NCI-H2107 (cell line): Measurements from ENCODE around the gene GNB1.

Experiments
- DNase-seq: peaks from one replicate; lab custom pipeline; 2025; lab: John Stamatoyannopoulos, UW

The GNB1 gene

DNA sequence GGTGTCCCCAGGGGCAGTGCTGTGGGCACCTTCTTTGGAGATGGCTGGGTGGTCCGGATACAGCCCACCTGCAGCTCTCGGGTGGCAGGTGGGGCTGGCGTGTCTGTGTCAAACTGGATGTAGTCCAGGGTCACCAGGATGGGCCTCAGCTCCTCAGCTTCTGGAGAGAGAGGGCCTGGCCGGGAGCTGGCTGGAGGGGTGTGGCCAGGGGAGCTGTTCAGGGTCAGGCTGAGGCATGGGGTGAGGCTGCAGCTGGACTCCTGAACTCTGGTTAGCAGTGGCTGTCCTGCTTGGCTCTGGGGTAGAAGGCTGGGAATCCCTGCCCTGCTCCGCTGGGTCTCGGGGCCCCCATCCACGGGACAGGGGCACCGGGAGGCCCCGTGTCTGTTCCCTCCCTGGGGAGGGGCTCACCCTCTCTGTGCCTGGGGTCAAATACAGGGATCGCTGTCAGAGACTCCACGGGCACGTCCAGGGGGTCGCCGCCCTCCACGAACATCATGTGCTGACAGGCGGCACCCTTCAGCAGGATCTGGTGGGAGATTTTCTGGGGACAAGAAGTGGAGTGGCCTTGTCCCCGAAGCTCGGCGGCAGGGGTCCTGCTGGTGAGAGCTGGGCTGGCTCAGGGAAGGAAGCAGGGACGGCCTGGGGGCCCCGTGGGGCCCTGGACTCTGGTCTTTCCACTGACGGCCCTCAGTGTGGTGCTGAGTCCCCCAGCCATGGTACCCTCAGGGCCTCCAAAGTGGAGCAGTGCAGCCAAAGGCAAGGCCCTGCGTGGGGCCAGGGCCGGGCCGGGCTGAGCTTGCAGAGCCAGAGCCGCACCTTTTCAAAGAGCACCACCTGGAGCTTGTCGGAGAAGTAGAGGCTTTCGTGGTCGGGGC is 32.3 kb upstream of the GNB1 start:
- DNase-seq, result no peak

DNA sequence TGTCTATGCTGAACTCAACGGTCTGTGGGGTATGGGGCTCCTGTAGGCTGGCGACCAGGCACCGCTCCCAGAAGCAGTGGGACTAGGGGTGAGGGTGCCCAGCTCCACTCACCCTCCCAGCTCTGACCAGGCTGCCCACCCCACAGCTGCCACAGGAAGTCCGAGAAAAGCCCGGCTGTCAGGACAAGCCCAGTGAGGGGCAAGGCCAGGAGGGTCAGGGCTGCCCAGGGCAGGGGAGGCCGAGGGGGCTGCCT is 31.7 kb upstream of the GNB1 start:
- no peak for DNase-seq

DNA sequence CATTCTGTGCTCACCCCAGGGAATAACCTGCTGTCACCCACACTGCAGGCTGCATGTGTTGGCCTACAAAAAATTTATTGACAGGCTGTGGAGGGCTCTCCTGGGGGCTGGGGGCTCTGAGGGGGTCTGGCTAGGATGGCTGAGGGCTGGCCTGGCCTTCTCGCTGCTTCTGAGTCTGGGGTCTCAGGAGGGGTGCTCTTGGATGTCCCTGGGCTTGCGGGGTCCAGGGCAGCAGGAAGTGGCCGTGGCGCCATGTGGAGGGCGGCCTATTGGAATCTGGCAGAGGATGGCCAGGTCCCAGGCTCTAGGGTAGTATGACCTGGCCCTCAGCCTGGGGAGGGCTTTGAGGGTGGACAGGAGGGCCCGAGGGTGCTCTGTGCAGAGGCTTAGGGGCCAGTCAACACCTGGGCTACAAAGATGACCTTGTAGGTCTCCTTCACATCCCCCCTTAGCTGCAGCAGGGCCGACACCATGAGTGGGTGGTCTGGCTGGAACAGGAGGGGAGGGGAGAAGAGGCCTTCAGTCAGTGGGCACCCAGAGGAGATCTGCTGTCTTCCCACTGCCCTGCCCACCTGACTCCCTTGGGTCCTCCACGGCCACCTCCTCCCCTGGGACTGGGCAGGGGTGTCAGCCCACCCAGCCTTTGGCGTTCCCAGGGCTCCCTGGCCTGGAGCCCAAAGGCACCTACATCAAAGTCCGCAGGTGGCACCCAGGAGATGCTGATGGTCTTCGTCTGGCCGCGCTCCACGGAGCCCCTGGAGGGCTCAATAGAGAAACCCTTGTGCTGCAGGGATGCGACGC is 31.2 kb upstream of the GNB1 start:
- DNase-seq, result no peak

GRCh38 chr1:1921459-1921862 is 30.6 kb upstream of the GNB1 start:
- no peak for DNase-seq

- DNase-seq, result no peak
These were observed 29.9 kb upstream of the GNB1 start for GRCh38 chr1:1920608-1921458.

- no peak for DNase-seq
These were observed 29.2 kb upstream of the GNB1 start for GRCh38 chr1:1920057-1920607.

- DNase-seq, result peak; percentile 33
These were observed 28.6 kb upstream of the GNB1 start for GRCh38 chr1:1919304-1920056.

GRCh38 chr1:1918901-1919303 is 28.0 kb upstream of the GNB1 start, which contains the start of gene TMEM52:
Gene TMEM52 (minus strand): TSS chr1:1919279. CDS start chr1:1919265, 14 bp downstream.
- DNase-seq, result no peak

DNA sequence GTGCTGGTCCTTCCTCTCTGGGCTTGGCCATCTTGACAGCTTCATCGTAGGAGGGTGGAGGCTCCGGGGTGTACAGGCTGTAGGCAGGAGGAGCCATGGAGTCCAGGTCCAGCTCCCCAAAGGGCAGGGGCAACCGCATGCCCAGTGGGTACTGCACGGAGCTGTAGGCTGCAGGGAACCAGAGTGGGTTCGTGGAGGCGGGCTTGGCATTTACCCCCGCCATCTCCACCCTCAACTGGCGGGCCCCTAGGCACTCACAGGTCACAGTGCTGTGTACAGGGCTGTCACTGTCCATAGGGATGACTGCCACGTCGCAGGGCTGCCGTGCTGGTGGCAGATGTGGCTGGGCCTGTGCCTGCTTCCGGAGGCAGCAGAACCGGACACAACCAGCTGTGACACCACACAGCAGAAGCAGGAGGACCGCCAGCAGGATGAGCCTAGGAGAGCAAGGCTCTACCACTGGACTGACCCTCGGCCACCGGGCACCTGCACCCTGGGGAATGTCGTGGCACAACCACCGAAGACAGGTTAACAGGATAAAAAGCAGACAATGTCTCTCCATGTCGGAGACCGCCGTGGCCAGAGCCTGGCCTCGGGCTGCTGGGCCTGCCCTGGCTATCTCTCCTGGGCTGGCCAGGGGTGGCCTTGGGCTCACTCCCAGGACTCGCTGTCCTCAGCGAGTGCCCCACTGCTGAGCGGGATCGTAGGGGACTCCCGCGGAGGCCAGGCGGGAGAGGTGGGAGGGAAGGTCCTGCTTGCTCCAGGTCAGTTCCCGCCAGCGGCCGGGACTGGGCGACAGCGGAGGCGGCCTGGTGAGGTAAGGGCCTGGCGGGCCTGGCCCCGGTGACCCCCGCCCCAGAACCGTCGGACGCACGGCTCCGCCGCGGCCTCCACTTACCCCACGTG is 27.4 kb upstream of the GNB1 start:
- DNase-seq, result no peak

GRCh38 chr1:1917304-1917976 is 26.6 kb upstream of the GNB1 start:
- DNase-seq, result no peak

DNA sequence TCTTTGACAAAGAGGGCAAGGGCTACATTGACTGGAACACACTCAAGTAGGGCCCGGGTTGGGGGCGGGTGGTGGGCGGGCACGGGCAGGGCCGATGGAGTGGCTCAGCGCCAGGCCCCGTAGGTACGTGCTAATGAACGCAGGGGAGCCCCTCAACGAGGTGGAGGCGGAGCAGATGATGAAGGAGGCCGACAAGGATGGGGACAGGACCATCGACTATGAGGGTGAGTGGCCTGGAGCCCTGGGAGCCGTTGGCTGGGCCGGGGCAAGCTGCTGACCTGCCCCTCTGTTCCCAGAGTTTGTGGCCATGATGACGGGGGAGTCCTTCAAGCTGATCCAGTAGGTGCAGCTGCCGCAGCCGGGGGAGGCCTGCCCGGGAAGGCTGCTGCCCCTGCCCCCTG is 26.0 kb upstream of the GNB1 start:
- DNase-seq, result no peak

- DNase-seq, result no peak
These were observed 25.3 kb upstream of the GNB1 start for GRCh38 chr1:1915911-1916840.

GRCh38 chr1:1914971-1915692 is 24.2 kb upstream of the GNB1 start, which contains the start of gene CALML6:
Gene CALML6 (plus strand): TSS chr1:1915260. CDS start chr1:1915281, 21 bp downstream.
- DNase-seq, result no peak

DNA sequence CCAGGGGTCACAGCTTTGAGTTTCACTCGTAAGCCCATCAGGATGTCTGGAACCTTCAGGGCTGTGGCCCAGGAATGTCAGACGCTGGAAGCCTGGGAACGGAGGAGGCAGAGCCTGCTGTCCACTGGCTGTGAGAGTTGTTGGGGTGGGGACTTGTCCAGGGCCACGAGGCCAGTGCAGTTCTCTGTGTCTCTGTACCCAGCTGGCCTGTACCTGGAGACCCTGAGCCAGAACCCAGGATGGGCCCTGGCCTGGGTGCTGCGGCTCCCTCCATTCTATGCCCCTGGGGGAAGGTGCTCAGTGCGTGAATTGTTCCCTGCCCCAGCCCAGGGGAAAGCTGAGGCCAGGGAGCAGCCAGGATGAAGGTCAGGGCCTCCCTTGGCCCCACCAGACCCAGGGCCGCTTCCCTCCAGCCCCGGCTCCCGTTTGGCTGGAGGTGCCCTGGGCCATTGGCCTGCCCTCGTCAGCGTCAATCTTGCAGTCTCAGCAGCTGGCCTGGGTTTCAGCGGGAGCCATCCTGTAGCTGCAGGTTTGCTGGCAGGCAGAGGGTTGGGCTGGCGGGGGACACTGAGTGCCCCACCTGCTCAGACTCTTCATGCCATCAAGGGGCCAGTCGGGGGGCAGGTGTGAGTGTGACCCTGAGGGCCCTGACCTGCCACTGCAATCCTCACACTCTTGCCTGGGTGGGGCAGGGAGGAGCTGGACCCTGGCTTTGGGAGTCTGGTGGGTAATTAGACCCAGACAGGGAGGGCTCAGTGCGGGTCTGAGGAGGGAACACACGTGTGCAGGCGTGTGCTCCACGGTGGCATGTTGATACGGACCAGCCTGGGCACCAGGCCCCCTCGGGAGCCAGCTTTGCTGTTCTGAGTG is 23.4 kb upstream of the GNB1 start:
- DNase-seq, result no peak

DNA sequence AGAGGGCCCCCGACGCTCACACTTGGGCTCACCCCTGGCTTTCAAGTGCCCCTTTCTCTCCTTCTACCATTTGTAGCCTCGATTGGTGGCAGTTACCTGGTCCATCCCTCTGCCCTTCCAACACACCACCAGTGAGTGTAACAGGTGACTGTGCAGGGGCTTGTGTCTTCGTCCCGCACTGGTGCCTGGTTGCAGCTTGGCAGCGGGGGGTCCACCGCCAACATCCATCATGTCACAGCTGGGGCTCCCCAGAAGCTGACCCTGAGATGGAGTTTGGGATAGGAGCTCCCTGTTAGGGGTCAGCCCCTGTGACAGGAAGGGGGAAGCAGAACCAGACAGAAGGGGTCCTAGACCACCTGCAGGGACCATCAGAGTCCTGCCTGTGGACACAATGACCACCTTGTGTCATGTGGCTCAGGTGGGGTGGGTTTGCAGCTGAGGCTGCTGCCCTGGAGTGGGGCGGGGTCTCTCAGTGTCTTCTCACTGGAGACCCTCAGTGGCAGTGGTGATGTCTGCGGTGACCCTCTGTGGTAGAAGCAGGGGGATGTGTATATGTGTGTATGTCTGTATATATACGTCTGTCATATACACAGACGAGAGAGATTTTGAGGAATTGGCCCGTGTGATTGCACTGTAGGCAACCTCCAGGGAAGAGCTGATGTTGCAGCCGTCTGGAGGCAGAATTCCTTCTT is 20.6 kb upstream of the GNB1 start:
- no peak for DNase-seq

DNA sequence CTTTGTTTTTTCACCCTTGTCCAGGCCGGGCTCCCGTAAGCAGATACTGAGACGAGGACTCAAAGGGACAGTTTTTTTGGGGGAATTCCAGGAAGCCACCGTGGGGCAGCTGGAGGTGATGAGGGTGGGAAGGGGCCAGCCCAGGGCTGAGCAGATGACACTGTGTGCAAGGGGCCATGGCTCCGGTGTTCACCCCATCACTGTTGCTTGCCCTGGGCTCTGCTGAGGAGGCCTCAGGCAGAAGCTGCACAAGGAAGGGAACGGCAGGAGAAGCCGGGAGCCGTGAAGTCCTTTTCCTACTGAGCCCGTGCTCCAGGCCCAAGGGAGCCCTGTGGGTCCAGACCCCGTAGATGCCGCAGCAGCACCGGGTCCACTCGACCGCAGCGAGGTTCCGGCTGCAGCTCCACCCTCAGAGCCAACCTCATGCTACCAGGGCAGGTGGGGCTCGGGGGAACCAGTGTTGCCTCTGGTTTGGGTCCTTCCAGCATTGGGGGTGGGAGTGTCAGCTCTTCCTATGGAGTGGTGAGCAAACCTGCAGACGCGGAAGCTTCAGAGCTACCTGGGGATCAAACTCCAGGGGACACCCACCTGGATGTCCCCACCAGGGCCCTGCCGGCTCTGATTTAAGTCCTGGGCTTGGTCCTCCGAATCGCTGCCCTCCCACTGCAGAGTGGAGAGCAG is 19.9 kb upstream of the GNB1 start:
- DNase-seq, result no peak
